H1 (cell line): ENCODE results near the gene HDDC3. TPM values are rescaled to one million over a fixed set of nuclear protein-coding genes. Genes with fewer than 3 reads are reported as not detected.
A peak's percentile ranks its signal among the peaks of the same experiment; 100 is the strongest.

Source experiments
- CTCF ChIA-PET: fragments of 300-600 bp; sonication (Branson Sonifier 250); formaldehyde crosslinking; loops from one replicate; lab custom pipeline; 2021; ENCODE audit not compliant: partially characterized antibody; lab: Charles Lee
- POLR2A ChIA-PET: fragments of 300-600 bp; sonication (Branson Sonifier 250); formaldehyde crosslinking; loops from one replicate; lab custom pipeline; 2021; ENCODE audit warnings: inconsistent platforms; ENCODE audit not compliant: partially characterized antibody; lab: Charles Lee
- DNase-seq, 2 experiments: peaks; one replicate each; pipeline versions ENCODE4 v3.0.0 to v3.0.0-alpha.2; 2010 to 2022; ENCODE audit warnings: low spot score in 2 of 2, low read depth in 1 of 2, mixed read lengths in 1 of 2
- FAIRE-seq: peaks from 2 replicates; lab custom pipeline; 2011; peaks lifted over from hg19 to GRCh38; lab: Jason Lieb, UNC
- H2AFZ ChIP-seq: 2 replicates; pipeline ENCODE4 v1.8.1; 2012; ENCODE audit warnings: low read length, inconsistent platforms
- H2AK5ac ChIP-seq: 2 replicates; pipeline ENCODE4 v1.6.1; 2013; ENCODE audit warnings: low read depth, low read length
- H2BK120ac ChIP-seq: replicated peaks from 2 replicates; pipeline ENCODE3; 2013; ENCODE audit warnings: low read depth, low read length, inconsistent platforms
- H2BK12ac ChIP-seq: 2 replicates; pipeline ENCODE4 v1.6.1; 2013; ENCODE audit warnings: low read depth, low read length
- H2BK15ac ChIP-seq: 2 replicates; pipeline ENCODE4 v1.6.1; 2013; ENCODE audit warnings: low read length
- H2BK20ac ChIP-seq: 2 replicates; pipeline ENCODE4 v1.6.1; 2013; ENCODE audit warnings: low read length
- H2BK5ac ChIP-seq: 2 replicates; pipeline ENCODE4 v1.6.1; 2013; ENCODE audit warnings: low read depth, low read length
- H3K14ac ChIP-seq: 2 replicates; pipeline ENCODE4 v1.6.1; 2013; ENCODE audit warnings: inconsistent platforms; ENCODE audit not compliant: insufficient read length
- H3K18ac ChIP-seq: 2 replicates; pipeline ENCODE4 v1.6.1; 2013; ENCODE audit warnings: low read length; ENCODE audit errors: extremely low read depth
- H3K23ac ChIP-seq: 2 replicates; pipeline ENCODE4 v1.6.1; 2013; ENCODE audit warnings: inconsistent platforms; ENCODE audit not compliant: insufficient read length
- H3K23me2 ChIP-seq: 2 replicates; pipeline ENCODE4 v1.6.1; 2013; ENCODE audit warnings: low read depth, low read length
- H3K27ac ChIP-seq: 2 replicates; pipeline ENCODE4 v1.6.1; 2011; ENCODE audit warnings: low read depth, low read length, inconsistent platforms
- H3K27me3 ChIP-seq, 4 experiments: replicated peaks in 1 of 4; 1 replicate in 1 of 4; 2 replicates in 3 of 4; pipeline versions ENCODE4 v1.6.1 to v1.8.1; 2011 to 2013; ENCODE audit warnings: low read length in 3 of 4, mild to moderate bottlenecking in 3 of 4, inconsistent platforms in 2 of 4, mixed read lengths in 2 of 4, moderate library complexity in 1 of 4; ENCODE audit not compliant: control insufficient read depth in 3 of 4, insufficient read depth in 3 of 4; ENCODE audit errors: extremely low read depth in 1 of 4
- H3K36me3 ChIP-seq, 4 experiments: 2 replicates each; pipeline versions ENCODE4 v1.6.1 to v1.8.1; 2011 to 2013; ENCODE audit warnings: mild to moderate bottlenecking in 4 of 4, low read length in 3 of 4, moderate library complexity in 2 of 4, control low read depth in 1 of 4, inconsistent platforms in 1 of 4; ENCODE audit not compliant: insufficient read depth in 4 of 4, control insufficient read depth in 2 of 4
- H3K4ac ChIP-seq: replicated peaks from 2 replicates; pipeline ENCODE3; 2013; ENCODE audit warnings: low read length, low read depth, mixed read lengths, inconsistent platforms; ENCODE audit not compliant: insufficient read length
- H3K4me1 ChIP-seq, 4 experiments: replicated peaks in 1 of 4; 1 replicate in 1 of 4; 2 replicates in 3 of 4; pipeline versions ENCODE4 v1.6.1 to v1.8.1; 2011 to 2013; ENCODE audit warnings: low read length in 3 of 4, inconsistent platforms in 2 of 4, mixed read lengths in 1 of 4; ENCODE audit not compliant: insufficient read depth in 4 of 4, control insufficient read depth in 3 of 4
- H3K4me2 ChIP-seq, 2 experiments: 2 replicates each; pipeline versions ENCODE4 v1.6.1 to v1.8.1; 2011 to 2013; ENCODE audit warnings: low read depth in 2 of 2, low read length in 2 of 2, control low read depth in 1 of 2, inconsistent platforms in 1 of 2, mild to moderate bottlenecking in 1 of 2; ENCODE audit not compliant: insufficient read depth in 1 of 2
- H3K4me3 ChIP-seq, 4 experiments: fragments of 200-600, 300-600 bp in 1 of 4; sonication (generic), shearing (Covaris generic), sonication (Bioruptor Twin) in 1 of 4; 2 replicates each; pipeline versions ENCODE4 v1.5.1 to v1.8.1; 2011 to 2016; ENCODE audit warnings: low read length in 4 of 4, low read depth in 3 of 4, control low read depth in 2 of 4, inconsistent platforms in 2 of 4, mild to moderate bottlenecking in 2 of 4, mixed read lengths in 1 of 4, moderate library complexity in 1 of 4; ENCODE audit not compliant: insufficient read depth in 2 of 4; ENCODE audit errors: extremely low read depth in 1 of 4
- H3K56ac ChIP-seq: replicated peaks from 2 replicates; pipeline ENCODE3; 2013; ENCODE audit warnings: low read depth, mild to moderate bottlenecking, mixed read lengths, low read length, inconsistent platforms; ENCODE audit not compliant: insufficient read length
- H3K79me1 ChIP-seq: 2 replicates; pipeline ENCODE4 v1.6.1; 2013; ENCODE audit warnings: low read depth, low read length, control low read depth
- H3K79me2 ChIP-seq, 2 experiments: 2 replicates each; pipeline versions ENCODE4 v1.6.1 to v1.8.1; 2012 to 2013; ENCODE audit warnings: low read length in 2 of 2, mild to moderate bottlenecking in 2 of 2, inconsistent platforms in 1 of 2; ENCODE audit not compliant: insufficient read depth in 2 of 2, control insufficient read depth in 1 of 2
- H3K9ac ChIP-seq, 4 experiments: replicated peaks in 1 of 4; 1 replicate in 1 of 4; 2 replicates in 3 of 4; pipeline versions ENCODE4 v1.6.1 to v1.8.1; 2011 to 2013; ENCODE audit warnings: low read depth in 3 of 4, low read length in 3 of 4, control low read depth in 2 of 4, mild to moderate bottlenecking in 2 of 4, moderate library complexity in 2 of 4, inconsistent platforms in 1 of 4; ENCODE audit errors: extremely low read depth in 1 of 4
- H3K9me3 ChIP-seq, 2 experiments: 2 replicates each; pipeline versions ENCODE4 v1.6.1 to v1.8.1; 2012 to 2013; ENCODE audit warnings: mild to moderate bottlenecking in 2 of 2, moderate library complexity in 2 of 2, control low read depth in 1 of 2, inconsistent platforms in 1 of 2, low read depth in 1 of 2, low read length in 1 of 2, mixed read lengths in 1 of 2; ENCODE audit not compliant: insufficient read depth in 2 of 2
- H4K20me1 ChIP-seq, 2 experiments: replicated peaks in 1 of 2; 2 replicates each; pipeline versions ENCODE3 to v1.8.1; 2011 to 2013; ENCODE audit warnings: inconsistent platforms in 2 of 2, low read length in 2 of 2, mild to moderate bottlenecking in 1 of 2; ENCODE audit not compliant: insufficient read depth in 2 of 2, control insufficient read depth in 1 of 2
- H4K5ac ChIP-seq: 2 replicates; pipeline ENCODE4 v1.6.1; 2013; ENCODE audit warnings: low read length, low read depth, mixed read lengths, inconsistent platforms; ENCODE audit not compliant: insufficient read length
- H4K8ac ChIP-seq: 2 replicates; pipeline ENCODE4 v1.8.0; 2013; ENCODE audit warnings: mild to moderate bottlenecking, moderate library complexity, low read length, inconsistent platforms; ENCODE audit not compliant: insufficient read depth; ENCODE audit errors: extremely low read depth
- H4K91ac ChIP-seq: replicated peaks from 2 replicates; pipeline ENCODE3; 2013; ENCODE audit warnings: low read length, mixed read lengths, inconsistent platforms; ENCODE audit not compliant: insufficient read length
- CBX8 ChIP-seq: fragments of 300-800, 300-1000 bp; sonication (generic); IDR thresholded peaks from 2 replicates; pipeline ENCODE4 v1.7.1; 2016; ENCODE audit warnings: low read depth, low read length, borderline replicate concordance
- HDAC6 ChIP-seq: IDR thresholded peaks from one replicate; pipeline ENCODE4 v1.7.1; 2012; ENCODE audit warnings: low read depth, mild to moderate bottlenecking, inconsistent platforms, low read length, moderate library complexity
- JUND ChIP-seq: IDR thresholded peaks from 2 replicates; pipeline ENCODE4 v1.6.1; 2011; ENCODE audit warnings: mild to moderate bottlenecking, improper control_type of control experiment, low read length
- KDM1A ChIP-seq: fragments of 200-600, 300-600 bp; sonication (generic); IDR thresholded peaks from 2 replicates; pipeline ENCODE4 v1.7.1; 2016; ENCODE audit warnings: mild to moderate bottlenecking, low read length, borderline replicate concordance
- RBBP5 ChIP-seq: IDR thresholded peaks from 2 replicates; pipeline ENCODE4 v1.7.1; 2012; ENCODE audit warnings: low read depth, mild to moderate bottlenecking, inconsistent platforms, low read length, moderate library complexity, borderline replicate concordance
- RFX5 ChIP-seq: IDR thresholded peaks from 2 replicates; pipeline ENCODE4 v1.6.1; 2011; ENCODE audit warnings: low read depth, low read length, improper control_type of control experiment, borderline replicate concordance
- SAP30 ChIP-seq: fragments of 300-600 bp; sonication (generic); IDR thresholded peaks from 2 replicates; pipeline ENCODE4 v1.7.1; 2012; ENCODE audit warnings: low read length, moderate library complexity, mild to moderate bottlenecking, inconsistent platforms; ENCODE audit not compliant: insufficient read depth, insufficient replicate concordance
- SP4 ChIP-seq: IDR thresholded peaks from 2 replicates; pipeline ENCODE4 v1.6.1; 2012; ENCODE audit warnings: low read length, inconsistent platforms
- SRF ChIP-seq: IDR thresholded peaks from 2 replicates; pipeline ENCODE4 v1.6.1; 2011; ENCODE audit warnings: mild to moderate bottlenecking, low read depth, low read length, moderate library complexity
- SUZ12 ChIP-seq: fragments of 200-600 bp; sonication (generic); IDR thresholded peaks from 2 replicates; pipeline ENCODE4 v1.6.1; 2012; ENCODE audit warnings: mild to moderate bottlenecking, inconsistent platforms, low read length, moderate library complexity, mixed read lengths
- TBP ChIP-seq: IDR thresholded peaks from 2 replicates; pipeline ENCODE4 v1.6.1; 2011; ENCODE audit warnings: low read depth, low read length, improper control_type of control experiment
- ZNF274 ChIP-seq: IDR thresholded peaks from 2 replicates; pipeline ENCODE4 v1.7.0; 2012; ENCODE audit warnings: low read length, borderline replicate concordance; ENCODE audit errors: extremely low read depth
- WGBS, 2 experiments: shearing (Covaris generic) in 1 of 2; methylation state at CpG; one replicate each; pipeline versions ENCODE4 v1.1.6 to v1.1.7; 2013 to 2015; ENCODE audit warnings: low lambda C conversion rate in 2 of 2, mixed read lengths in 2 of 2, inconsistent platforms in 1 of 2, low coverage in 1 of 2, missing lambda C conversion rate in 1 of 2; ENCODE audit not compliant: insufficient replicate concordance in 2 of 2, insufficient coverage in 1 of 2, insufficient read length in 1 of 2; ENCODE audit errors: extremely low coverage in 1 of 2, missing lambda C conversion rate in 1 of 2; 5-methylcytosine and 5-hydroxymethylcytosine counted together
- polyA plus RNA-seq, 7 experiments: library from polyadenylated mRNA; depleted of rRNA in 3 of 7; stranded (reverse) in 5 of 7; unstranded in 2 of 7; fragments of >200 nt in 5 of 7; fragments of 200-250 nt in 2 of 7; gene quantifications; 1 replicate in 5 of 7; 2 replicates in 1 of 7; 4 replicates in 1 of 7; pipeline versions ENCODE4 v1.2.1 to v1.2.3, GENCODE V29; 2011 to 2013; ENCODE audit warnings: missing spikeins in 2 of 7, mixed read lengths in 2 of 7
- total RNA-seq: library from RNA; stranded (reverse); fragmentation: NEBNext Ultra II Directional; extraction: Animal tissue kit (Norgen Biotek cat#: 25700); gene quantifications from 2 replicates; pipeline ENCODE4 v1.2.1, GENCODE V29; 2021

HDDC3 gene
- total and polyA plus RNA-seq, 2 of the 8 experiments (the other 6 are each of a cell fraction or from before 2014, with no cell fraction given), result 16.3 to 16.5 TPM

DNA sequence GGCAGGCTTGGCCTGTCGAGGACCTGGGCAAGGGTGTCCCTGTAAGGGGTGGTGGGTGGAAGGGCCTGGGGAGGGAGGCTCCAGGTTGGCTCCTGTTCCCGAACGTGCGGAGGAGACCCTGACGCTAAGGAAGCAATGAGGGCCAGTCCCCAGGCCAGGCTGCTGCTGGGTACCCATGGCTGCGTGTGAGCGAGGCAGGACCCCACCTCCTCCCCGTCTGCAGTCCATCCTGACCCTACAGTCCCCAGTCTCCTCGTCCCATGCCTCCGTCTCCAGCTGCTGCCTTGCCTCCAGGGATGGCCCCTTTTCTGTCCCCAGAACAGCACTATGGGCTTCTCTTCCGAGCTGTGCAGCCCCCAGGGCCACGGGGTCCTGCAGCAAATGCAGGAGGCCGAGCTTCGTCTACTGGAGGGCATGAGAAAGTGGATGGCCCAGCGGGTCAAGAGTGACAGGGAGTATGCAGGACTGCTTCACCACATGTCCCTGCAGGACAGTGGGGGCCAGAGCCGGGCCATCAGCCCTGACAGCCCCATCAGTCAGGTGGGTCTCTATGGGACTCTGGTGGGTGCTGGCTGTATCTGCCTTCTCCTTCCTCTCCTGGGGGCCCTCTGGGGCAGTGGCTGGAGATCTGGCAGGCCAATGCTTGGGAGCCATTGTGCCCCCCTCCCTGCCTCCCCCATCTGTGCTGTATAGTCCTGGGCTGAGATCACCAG lies 47.5 kb downstream of the HDDC3 start:
- peak overlapping the region; percentile 57 for H3K4ac ChIP-seq
- H4K8ac ChIP-seq, result peak overlapping the region; percentile 86
- H3K79me1 ChIP-seq, result no peaks in the 10 kb centered on the region; the same call in 1 of the 2 replicates
- H3K23me2 ChIP-seq, result no peaks in the 10 kb centered on the region; the same call in 1 of the 2 replicates
- H4K91ac ChIP-seq, result peak overlapping the region; percentile 95
- no peak overlapping the region; the same call in 1 of the 2 replicates for H2AK5ac ChIP-seq
- H3K56ac ChIP-seq, result no peak overlapping the region
- peak overlapping the region; percentile 37 for H4K5ac ChIP-seq
- H3K23ac ChIP-seq, result no peak overlapping the region
- CTCF ChIA-PET, result interaction anchor here (0.6 to 5.5 kb wide), 47 partner anchors 11 to 719 kb away, joined by 3 to 132 read pairs (median 6); partner anchors contain the start of genes BLM, FURIN, HDDC3 and MAN2A2
- H3K4me2 ChIP-seq, result peak overlapping the region; percentile 62 to 72
- WGBS, 2 experiments, result 67% methylated on average over 11 of the region's 16 CpGs; no CpG with 5 or more reads in 1 of the 2 experiments
- DNase-seq (no peak), FAIRE-seq (no peak)
- H3K27me3 ChIP-seq, result no peaks in the 10 kb centered on the region
- H4K20me1 ChIP-seq, result peaks cover 0 to 3% of the 10 kb centered on the region in 2 experiments
- peak overlapping the region; percentile 87; the same call in 1 of the 2 replicates for H2BK12ac ChIP-seq
- H3K9me3 ChIP-seq, result no peaks in the 10 kb centered on the region
- peak overlapping the region; percentile 97 for H3K18ac ChIP-seq
- no peak overlapping the region; the same call in 1 of the 2 replicates for H2BK20ac ChIP-seq
- POLR2A ChIA-PET, result interaction anchor here (1.2 to 4.7 kb wide), 7 partner anchors 11 to 330 kb away, joined by 3 to 22 read pairs (median 11); partner anchors contain the start of genes FURIN and UNC45A
- H2BK15ac ChIP-seq, result peak overlapping the region; percentile 97; the same call in 1 of the 2 replicates
- H3K27ac ChIP-seq, result no peak overlapping the region
- H2AFZ ChIP-seq, result 0 out of 2 replicates have a peak overlapping the region, but pooled peaks have one; percentile 11
- H2BK5ac ChIP-seq, result peak overlapping the region; percentile 87; the same call in 1 of the 2 replicates
- no peak overlapping the region for H3K14ac ChIP-seq
- no peak overlapping the region for H3K9ac ChIP-seq
- no peaks in the 10 kb centered on the region for H3K79me2 ChIP-seq
- H2BK120ac ChIP-seq, result no peak overlapping the region
- H3K4me1 ChIP-seq, result peaks cover 0 to 24% (median 15%) of the 10 kb centered on the region in 4 experiments; a peak in 6 of 7 replicates
- peak overlapping the region; percentile 0 to 57 (median 13); a peak in 5 of 8 replicates for H3K4me3 ChIP-seq
- H3K36me3 ChIP-seq, result peaks cover 0 to 6% (median 2%) of the 10 kb centered on the region in 4 experiments; a peak in 2 of 8 replicates
- TF ChIP-seq JUND (no peak), SUZ12 (no peak), CBX8 (no peak), HDAC6 (no peak), ZNF274 (no peak), TBP (no peak), RFX5 (no peak), SAP30 (no peak), SP4 (no peak), RBBP5 (no peak), KDM1A (no peak), SRF (no peak)
